GM23338 (cell line): Measurements from ENCODE around the gene CABLES1. TPM values are rescaled to one million over a fixed set of nuclear protein-coding genes. Genes with fewer than 3 reads are reported as not detected.

Source experiments
- ATAC-seq: fragments of 200-7000 bp; cut with Tn5 transposase; 3 replicates; pipeline ENCODE4 v1.9.1; 2020
- DNase-seq: peaks from one replicate; pipeline ENCODE4 v3.0.0-alpha.2; 2015; ENCODE audit warnings: low spot score
- H2AFZ ChIP-seq: fragments of 200-600 bp; sonication (generic); 2 replicates; pipeline ENCODE4 v1.8.0; 2016; ENCODE audit warnings: antibody characterized with exemption, mild to moderate bottlenecking, moderate library complexity
- H3F3A ChIP-seq: fragments of 200-600 bp; sonication (generic); replicated peaks from 2 replicates; pipeline ENCODE4 v1.8.0; 2017; ENCODE audit warnings: antibody characterized with exemption, mixed run types, low read depth
- H3K27ac ChIP-seq: fragments of 200-600 bp; sonication (generic); 2 replicates; pipeline ENCODE4 v1.6.1; 2016; ENCODE audit warnings: low read depth
- H3K27me3 ChIP-seq: fragments of 200-600 bp; sonication (generic); 2 replicates; pipeline ENCODE4 v1.8.0; 2016; ENCODE audit warnings: mild to moderate bottlenecking, mixed run types, moderate library complexity; ENCODE audit not compliant: insufficient read depth
- H3K36me3 ChIP-seq: fragments of 200-600 bp; sonication (generic); 2 replicates; pipeline ENCODE4 v1.8.0; 2016; ENCODE audit warnings: mild to moderate bottlenecking; ENCODE audit not compliant: insufficient read depth
- H3K4me1 ChIP-seq: fragments of 200-600 bp; sonication (generic); 2 replicates; pipeline ENCODE4 v1.8.0; 2016; ENCODE audit warnings: mild to moderate bottlenecking, moderate library complexity; ENCODE audit not compliant: insufficient read depth
- H3K4me2 ChIP-seq: fragments of 200-600 bp; sonication (generic); 2 replicates; pipeline ENCODE4 v1.7.1; 2017; ENCODE audit warnings: mixed run types
- H3K4me3 ChIP-seq: fragments of 200-600 bp; sonication (generic); 2 replicates; pipeline ENCODE4 v1.6.1; 2016; ENCODE audit warnings: mixed run types
- H3K79me2 ChIP-seq: fragments of 200-600 bp; sonication (generic); replicated peaks from 2 replicates; pipeline ENCODE4 v1.8.0; 2017; ENCODE audit warnings: mild to moderate bottlenecking; ENCODE audit not compliant: insufficient read depth
- H3K9me2 ChIP-seq: fragments of 200-600 bp; sonication (generic); 2 replicates; pipeline ENCODE4 v1.8.0; 2017; ENCODE audit not compliant: insufficient read depth
- H4K20me1 ChIP-seq: fragments of 200-600 bp; sonication (generic); replicated peaks from 2 replicates; pipeline ENCODE4 v1.8.0; 2017; ENCODE audit warnings: mild to moderate bottlenecking; ENCODE audit not compliant: insufficient read depth
- H3K27ac Mint-ChIP-seq: 2 replicates; pipeline ENCODE4 v1.8.0; 2020; ENCODE audit warnings: inconsistent platforms, mild to moderate bottlenecking, moderate library complexity, mixed read lengths
- H3K27me3 Mint-ChIP-seq: 3 replicates; pipeline ENCODE4 v1.8.0; 2022; ENCODE audit warnings: low read depth, mild to moderate bottlenecking, moderate library complexity, mixed read lengths, inconsistent platforms; ENCODE audit not compliant: insufficient read depth, poor library complexity
- H3K36me3 Mint-ChIP-seq: 3 replicates; pipeline ENCODE4 v1.8.0; 2021; ENCODE audit warnings: low read depth, mild to moderate bottlenecking, inconsistent platforms, moderate library complexity, mixed read lengths
- H3K4me1 Mint-ChIP-seq: 3 replicates; pipeline ENCODE4 v1.8.0; 2020; ENCODE audit warnings: mild to moderate bottlenecking, inconsistent platforms, mixed read lengths
- H3K4me3 Mint-ChIP-seq: 3 replicates; pipeline ENCODE4 v1.8.0; 2021; ENCODE audit warnings: moderate library complexity, mild to moderate bottlenecking, inconsistent platforms, mixed read lengths
- H3K9me3 Mint-ChIP-seq: 3 replicates; pipeline ENCODE4 v1.8.0; 2020; ENCODE audit warnings: moderate library complexity, mild to moderate bottlenecking, inconsistent platforms, mixed read lengths
- CREB1 ChIP-seq: fragments of 250-450 bp; sonication (Bioruptor Pico); IDR thresholded peaks from 2 replicates; pipeline ENCODE4 v1.5.0; 2020; ENCODE audit warnings: low read depth, mild to moderate bottlenecking, moderate library complexity
- ETS1 ChIP-seq: IDR thresholded peaks from 2 replicates; pipeline ENCODE4 v1.6.1; 2016; ENCODE audit warnings: antibody characterized with exemption
- EZH2 ChIP-seq: fragments of 200-600 bp; sonication (generic); IDR thresholded peaks from one replicate; pipeline ENCODE4 v1.8.0; 2017; ENCODE audit warnings: antibody characterized with exemption, mild to moderate bottlenecking, low read depth; ENCODE audit not compliant: unreplicated experiment
- JUNB ChIP-seq: IDR thresholded peaks from one replicate; pipeline ENCODE4 v1.6.1; 2016; ENCODE audit warnings: antibody characterized with exemption; ENCODE audit not compliant: unreplicated experiment
- polyA plus RNA-seq: library from polyadenylated mRNA; unstranded; fragments of >200 nt; fragmentation: Nextera tagmentation; extraction: Ambion mirVana; gene quantifications from 2 replicates; pipeline ENCODE4 v1.2.1, GENCODE V29; 2016
- total RNA-seq: library from RNA; depleted of rRNA; stranded (reverse); fragments of >200 nt; shearing (Covaris generic); gene quantifications from 2 replicates; pipeline ENCODE4 v1.2.3, GENCODE V29; 2014
- TF ChIP-seq, protein P1 (sequence below), 2 experiments: fragments of 200-600 bp in 1 of 2; sonication (generic) in 1 of 2; conservative IDR thresholded peaks; 2 replicates each; pipeline versions ENCODE4 v1.5.1 to v1.6.1; 2016 to 2017; ENCODE audit warnings: antibody characterized with exemption in 2 of 2, low read depth in 2 of 2, mild to moderate bottlenecking in 2 of 2, moderate library complexity in 1 of 2
- TF ChIP-seq, protein P2 (sequence below): IDR thresholded peaks from one replicate; pipeline ENCODE4 v1.6.1; 2018; ENCODE audit warnings: antibody characterized with exemption; ENCODE audit not compliant: unreplicated experiment

The CABLES1 gene
- total and polyA plus RNA-seq, 2 experiments from 2014 or later = 2.6 to 12.4 TPM

- Histone ChIP-seq H2AFZ (no peak overlapping the region), H4K20me1 (no peaks in the 10 kb centered on the region), H3K79me2 (no peaks in the 10 kb centered on the region), H3K9me2 (no peaks in the 10 kb centered on the region), H3K36me3 (no peaks in the 10 kb centered on the region; the same call in 1 of the 2 replicates), H3K4me1 (peaks cover 38% of the 10 kb centered on the region), H3K27ac (no peak overlapping the region), H3F3A (peaks cover 4% of the 10 kb centered on the region; the same call in 1 of the 2 replicates), H3K4me2 (no peak overlapping the region), H3K27me3 (no peaks in the 10 kb centered on the region), H3K4me3 (no peak overlapping the region)
- no peak for TF ChIP-seq JUNB
- TF ChIP-seq, protein P1, sequence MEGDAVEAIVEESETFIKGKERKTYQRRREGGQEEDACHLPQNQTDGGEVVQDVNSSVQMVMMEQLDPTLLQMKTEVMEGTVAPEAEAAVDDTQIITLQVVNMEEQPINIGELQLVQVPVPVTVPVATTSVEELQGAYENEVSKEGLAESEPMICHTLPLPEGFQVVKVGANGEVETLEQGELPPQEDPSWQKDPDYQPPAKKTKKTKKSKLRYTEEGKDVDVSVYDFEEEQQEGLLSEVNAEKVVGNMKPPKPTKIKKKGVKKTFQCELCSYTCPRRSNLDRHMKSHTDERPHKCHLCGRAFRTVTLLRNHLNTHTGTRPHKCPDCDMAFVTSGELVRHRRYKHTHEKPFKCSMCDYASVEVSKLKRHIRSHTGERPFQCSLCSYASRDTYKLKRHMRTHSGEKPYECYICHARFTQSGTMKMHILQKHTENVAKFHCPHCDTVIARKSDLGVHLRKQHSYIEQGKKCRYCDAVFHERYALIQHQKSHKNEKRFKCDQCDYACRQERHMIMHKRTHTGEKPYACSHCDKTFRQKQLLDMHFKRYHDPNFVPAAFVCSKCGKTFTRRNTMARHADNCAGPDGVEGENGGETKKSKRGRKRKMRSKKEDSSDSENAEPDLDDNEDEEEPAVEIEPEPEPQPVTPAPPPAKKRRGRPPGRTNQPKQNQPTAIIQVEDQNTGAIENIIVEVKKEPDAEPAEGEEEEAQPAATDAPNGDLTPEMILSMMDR (conservative IDR thresholded peaks at IDR 0.05; ENCODE audit: low read depth in 2 of 2) = no peak
- no peak for TF ChIP-seq CREB1 (CRISPR knock-in tag)
- TF ChIP-seq, protein P2, sequence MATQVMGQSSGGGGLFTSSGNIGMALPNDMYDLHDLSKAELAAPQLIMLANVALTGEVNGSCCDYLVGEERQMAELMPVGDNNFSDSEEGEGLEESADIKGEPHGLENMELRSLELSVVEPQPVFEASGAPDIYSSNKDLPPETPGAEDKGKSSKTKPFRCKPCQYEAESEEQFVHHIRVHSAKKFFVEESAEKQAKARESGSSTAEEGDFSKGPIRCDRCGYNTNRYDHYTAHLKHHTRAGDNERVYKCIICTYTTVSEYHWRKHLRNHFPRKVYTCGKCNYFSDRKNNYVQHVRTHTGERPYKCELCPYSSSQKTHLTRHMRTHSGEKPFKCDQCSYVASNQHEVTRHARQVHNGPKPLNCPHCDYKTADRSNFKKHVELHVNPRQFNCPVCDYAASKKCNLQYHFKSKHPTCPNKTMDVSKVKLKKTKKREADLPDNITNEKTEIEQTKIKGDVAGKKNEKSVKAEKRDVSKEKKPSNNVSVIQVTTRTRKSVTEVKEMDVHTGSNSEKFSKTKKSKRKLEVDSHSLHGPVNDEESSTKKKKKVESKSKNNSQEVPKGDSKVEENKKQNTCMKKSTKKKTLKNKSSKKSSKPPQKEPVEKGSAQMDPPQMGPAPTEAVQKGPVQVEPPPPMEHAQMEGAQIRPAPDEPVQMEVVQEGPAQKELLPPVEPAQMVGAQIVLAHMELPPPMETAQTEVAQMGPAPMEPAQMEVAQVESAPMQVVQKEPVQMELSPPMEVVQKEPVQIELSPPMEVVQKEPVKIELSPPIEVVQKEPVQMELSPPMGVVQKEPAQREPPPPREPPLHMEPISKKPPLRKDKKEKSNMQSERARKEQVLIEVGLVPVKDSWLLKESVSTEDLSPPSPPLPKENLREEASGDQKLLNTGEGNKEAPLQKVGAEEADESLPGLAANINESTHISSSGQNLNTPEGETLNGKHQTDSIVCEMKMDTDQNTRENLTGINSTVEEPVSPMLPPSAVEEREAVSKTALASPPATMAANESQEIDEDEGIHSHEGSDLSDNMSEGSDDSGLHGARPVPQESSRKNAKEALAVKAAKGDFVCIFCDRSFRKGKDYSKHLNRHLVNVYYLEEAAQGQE = no peak
- ATAC-seq (no peak), DNase-seq (no peak)
- peaks cover 5% of the 10 kb centered on the region for H3K27me3 Mint-ChIP-seq
- peaks cover 60% of the 10 kb centered on the region for H3K4me1 Mint-ChIP-seq
- no peak overlapping the region for H3K27ac Mint-ChIP-seq
- H3K4me3 Mint-ChIP-seq = no peak overlapping the region
- peaks cover 65% of the 10 kb centered on the region for H3K36me3 Mint-ChIP-seq
- no peaks in the 10 kb centered on the region for H3K9me3 Mint-ChIP-seq
Observed at GRCh38 chr18:23234619-23235018, 99.3 kb downstream of the CABLES1 start.

DNA sequence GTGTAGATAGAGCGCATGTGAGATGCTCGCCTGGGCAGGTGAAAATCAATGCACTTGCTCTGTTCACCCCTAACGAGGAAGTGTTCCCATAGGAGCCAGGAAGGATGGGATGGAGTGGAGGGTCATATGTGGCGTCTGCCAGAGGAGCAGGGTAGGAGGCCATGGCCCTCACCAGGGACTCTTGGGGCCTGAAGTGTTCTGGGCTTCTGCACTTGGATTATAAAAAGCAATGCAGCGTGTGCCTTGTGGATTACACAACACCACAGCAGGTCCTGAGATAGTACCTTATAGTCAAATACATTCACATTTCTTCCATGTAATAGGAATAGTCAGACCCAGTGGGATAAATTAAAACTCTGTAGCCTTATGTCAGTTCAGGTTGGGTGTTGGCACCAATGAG, 100.1 kb downstream of the CABLES1 start:
- peak overlapping the region; percentile 45; the same call in 1 of the 2 replicates for H3K27ac ChIP-seq
- H3K4me2 ChIP-seq = no peak overlapping the region
- H2AFZ ChIP-seq = no peak overlapping the region
- no peak overlapping the region for H3K4me3 Mint-ChIP-seq
- H3K4me1 Mint-ChIP-seq = peaks cover 64% of the 10 kb centered on the region
- peaks cover 70% of the 10 kb centered on the region for H3K36me3 Mint-ChIP-seq
- peaks cover 5% of the 10 kb centered on the region for H3K27me3 Mint-ChIP-seq
- DNase-seq (no peak), ATAC-seq (no peak)
- peaks cover 4% of the 10 kb centered on the region; the same call in 1 of the 2 replicates for H3F3A ChIP-seq
- no peaks in the 10 kb centered on the region for H4K20me1 ChIP-seq
- H3K27ac Mint-ChIP-seq = peak overlapping the region; percentile 51; the same call in 1 of the 2 replicates
- H3K27me3 ChIP-seq = no peaks in the 10 kb centered on the region
- H3K4me3 ChIP-seq = no peak overlapping the region
- H3K36me3 ChIP-seq = no peaks in the 10 kb centered on the region; the same call in 1 of the 2 replicates
- no peaks in the 10 kb centered on the region for H3K79me2 ChIP-seq
- H3K9me2 ChIP-seq = no peaks in the 10 kb centered on the region
- no peaks in the 10 kb centered on the region for H3K9me3 Mint-ChIP-seq
- peaks cover 41% of the 10 kb centered on the region for H3K4me1 ChIP-seq
- no peak for TF ChIP-seq ETS1
- no peak for TF ChIP-seq EZH2
- TF ChIP-seq, protein P2 = no peak
